Panc1 (cell line): Measurements from ENCODE around the gene ATP2A3. TPM values are rescaled to one million over a fixed set of nuclear protein-coding genes. Genes with fewer than 3 reads are reported as not detected.

Experiments
- ATAC-seq: fragments of 200-7000 bp; cut with Tn5 transposase; 2 replicates; pipeline ENCODE4 v1.9.1; 2020; ENCODE audit warnings: mild to moderate bottlenecking, moderate library complexity
- BruUV-seq: library from RNA; stranded (reverse); fragments of 400-500 nt; replicated peaks from 2 replicates; lab custom pipeline; 2021; lab: Mats Ljungman, UMichigan
- CTCF ChIA-PET: fragments of 300-600 bp; sonication (Branson Sonifier 250); formaldehyde crosslinking; loops from one replicate; lab custom pipeline; 2022; ENCODE audit warnings: antibody characterized with exemption; lab: Charles Lee
- POLR2A ChIA-PET: fragments of 300-600 bp; sonication (Branson Sonifier 250); formaldehyde crosslinking; loops from one replicate; lab custom pipeline; 2022; ENCODE audit warnings: antibody characterized with exemption; lab: Charles Lee
- DNase-seq: peaks from one replicate; pipeline ENCODE4 v3.0.0-alpha.2; 2010; ENCODE audit warnings: low read depth, low spot score
- H3K27ac ChIP-seq: 2 replicates; pipeline ENCODE4 v1.5.1; 2011; ENCODE audit warnings: mild to moderate bottlenecking, low read length, inconsistent platforms
- H3K27me3 ChIP-seq: fragments of 200-500 bp; sonication (Bioruptor generic); 2 replicates; pipeline ENCODE4 v1.6.0; 2014; ENCODE audit warnings: low read length, inconsistent platforms; ENCODE audit not compliant: control insufficient read depth, insufficient read depth
- H3K36me3 ChIP-seq: fragments of 200-500 bp; sonication (Bioruptor generic); 2 replicates; pipeline ENCODE4 v1.5.1; 2014; ENCODE audit warnings: inconsistent platforms, mild to moderate bottlenecking, low read length, moderate library complexity; ENCODE audit not compliant: control insufficient read depth, insufficient read depth
- H3K4me1 ChIP-seq: 2 replicates; pipeline ENCODE4 v1.5.1; 2011; ENCODE audit warnings: inconsistent platforms, mild to moderate bottlenecking, low read length, moderate library complexity; ENCODE audit not compliant: control insufficient read depth, insufficient read depth
- H3K4me3 ChIP-seq, 2 experiments: 2 replicates each; pipeline ENCODE4 v1.5.1; 2011 to 2012; ENCODE audit warnings: low read depth in 2 of 2, low read length in 2 of 2, mild to moderate bottlenecking in 2 of 2, inconsistent platforms in 1 of 2, moderate library complexity in 1 of 2
- H3K9me3 ChIP-seq: fragments of 200-500 bp; sonication (Bioruptor generic); 2 replicates; pipeline ENCODE4 v1.5.1; 2014; ENCODE audit warnings: low read depth, mild to moderate bottlenecking, inconsistent platforms, low read length, moderate library complexity; ENCODE audit not compliant: control insufficient read depth, insufficient read depth
- POLR2AphosphoS5 ChIP-seq: IDR thresholded peaks from 2 replicates; pipeline ENCODE4 v1.6.1; 2012; ENCODE audit warnings: mild to moderate bottlenecking, low read depth, low read length, moderate library complexity
- REST ChIP-seq, 2 experiments: IDR thresholded peaks; 2 replicates each; pipeline ENCODE4 v1.6.1; 2011 to 2012; ENCODE audit warnings: low read depth in 2 of 2, control low read depth in 1 of 2, low read length in 1 of 2, mild to moderate bottlenecking in 1 of 2, moderate library complexity in 1 of 2; ENCODE audit not compliant: insufficient read depth in 1 of 2
- SIN3A ChIP-seq: IDR thresholded peaks from 2 replicates; pipeline ENCODE4 v1.6.1; 2012; ENCODE audit warnings: low read depth, mild to moderate bottlenecking, low read length, moderate library complexity, borderline replicate concordance; ENCODE audit not compliant: insufficient read depth
- TCF7L2 ChIP-seq: IDR thresholded peaks from 2 replicates; pipeline ENCODE4 v1.6.1; 2011; ENCODE audit warnings: mild to moderate bottlenecking, low read depth, low read length, inconsistent platforms
- in situ Hi-C: cut with HindIII; loops from 2 replicates; pipeline ENCODE4 v1.10.0; 2016; ENCODE audit warnings: low sequenced_read_pairs, low pct_unique_long_range_greater_than_20kb
- intact Hi-C: fragments of 100-400 bp; cut with micrococcal nuclease; formaldehyde crosslinking; loops from one replicate; pipeline ENCODE4 v1.10.0; 2022; ENCODE audit not compliant: unreplicated experiment
- total RNA-seq: library from RNA; stranded (reverse); gene quantifications from one replicate; pipeline ENCODE4 v1.2.1, GENCODE V29; 2021; ENCODE audit not compliant: unreplicated experiment
- TF ChIP-seq, protein P1 (sequence below): fragments of 450-650 bp; IDR thresholded peaks from 2 replicates; pipeline ENCODE4 v1.5.1; 2017; ENCODE audit warnings: mild to moderate bottlenecking

Gene ATP2A3
- total RNA-seq, 1 experiment from 2014 or later = 29.7 TPM

GRCh38 chr17:3919123-3919624 lies 45.1 kb downstream of the ATP2A3 start:
- Histone ChIP-seq H3K4me1 (no peaks in the 10 kb centered on the region), H3K9me3 (no peaks in the 10 kb centered on the region), H3K36me3 (no peaks in the 10 kb centered on the region), H3K27me3 (no peaks in the 10 kb centered on the region), H3K27ac (no peak overlapping the region), H3K4me3 (no peak overlapping the region)
- BruUV-seq = no TSS peak
- TF ChIP-seq REST (IDR thresholded peaks at IDR 0.05; ENCODE audit: insufficient read depth in 1 of 2, low read depth in 2 of 2, low read length in 1 of 2) (no peak), TCF7L2 (no peak), POLR2AphosphoS5 (no peak), SIN3A (no peak)
- TF ChIP-seq, protein P1, sequence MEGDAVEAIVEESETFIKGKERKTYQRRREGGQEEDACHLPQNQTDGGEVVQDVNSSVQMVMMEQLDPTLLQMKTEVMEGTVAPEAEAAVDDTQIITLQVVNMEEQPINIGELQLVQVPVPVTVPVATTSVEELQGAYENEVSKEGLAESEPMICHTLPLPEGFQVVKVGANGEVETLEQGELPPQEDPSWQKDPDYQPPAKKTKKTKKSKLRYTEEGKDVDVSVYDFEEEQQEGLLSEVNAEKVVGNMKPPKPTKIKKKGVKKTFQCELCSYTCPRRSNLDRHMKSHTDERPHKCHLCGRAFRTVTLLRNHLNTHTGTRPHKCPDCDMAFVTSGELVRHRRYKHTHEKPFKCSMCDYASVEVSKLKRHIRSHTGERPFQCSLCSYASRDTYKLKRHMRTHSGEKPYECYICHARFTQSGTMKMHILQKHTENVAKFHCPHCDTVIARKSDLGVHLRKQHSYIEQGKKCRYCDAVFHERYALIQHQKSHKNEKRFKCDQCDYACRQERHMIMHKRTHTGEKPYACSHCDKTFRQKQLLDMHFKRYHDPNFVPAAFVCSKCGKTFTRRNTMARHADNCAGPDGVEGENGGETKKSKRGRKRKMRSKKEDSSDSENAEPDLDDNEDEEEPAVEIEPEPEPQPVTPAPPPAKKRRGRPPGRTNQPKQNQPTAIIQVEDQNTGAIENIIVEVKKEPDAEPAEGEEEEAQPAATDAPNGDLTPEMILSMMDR = no peak
- ATAC-seq = no peak
- intact Hi-C loops (no loop called here), in situ Hi-C loops (no loop called here)
- CTCF ChIA-PET = no interaction called here
- POLR2A ChIA-PET = no interaction called here
- no peak for DNase-seq

GRCh38 chr17:3918372-3919122 lies 45.7 kb downstream of the ATP2A3 start:
- Histone ChIP-seq H3K9me3 (no peaks in the 10 kb centered on the region), H3K27ac (no peak overlapping the region), H3K27me3 (no peaks in the 10 kb centered on the region), H3K36me3 (no peaks in the 10 kb centered on the region), H3K4me1 (no peaks in the 10 kb centered on the region; the same call in 1 of the 2 replicates), H3K4me3 (no peak overlapping the region)
- no TSS peak for BruUV-seq
- DNase-seq (no peak), ATAC-seq (peak; percentile 38; the same call in 1 of the 2 replicates)
- in situ Hi-C loops (no loop called here), intact Hi-C loops (no loop called here)
- no peak for TF ChIP-seq POLR2AphosphoS5
- TF ChIP-seq REST (IDR thresholded peaks at IDR 0.05; ENCODE audit: insufficient read depth in 1 of 2, low read depth in 2 of 2, low read length in 1 of 2) = no peak
- ChIA-PET CTCF (no interaction called here), POLR2A (no interaction called here)
